OCI-LY3 (cell line): ENCODE measurements around the gene ITPKB.

Experiments used
- H2AFZ ChIP-seq: fragments of 200-600, 300-600 bp; shearing (Covaris generic); 2 replicates; pipeline ENCODE4 v1.6.0; 2014; ENCODE audit warnings: antibody characterized with exemption, low read depth, low read length
- H3K27ac ChIP-seq: fragments of 200-600, 300-600 bp; sonication (generic); 2 replicates; pipeline ENCODE4 v1.5.1; 2014; ENCODE audit warnings: mild to moderate bottlenecking, low read length, moderate library complexity, mixed read lengths
- H3K27me3 ChIP-seq: fragments of 200-600, 300-600 bp; sonication (generic); 2 replicates; pipeline ENCODE4 v1.6.1; 2014; ENCODE audit warnings: low read depth, low read length, mixed read lengths
- H3K36me3 ChIP-seq: fragments of 200-600, 300-600 bp; sonication (generic); replicated peaks from 2 replicates; pipeline ENCODE3; 2014; ENCODE audit warnings: low read depth, low read length, mixed read lengths
- H3K4me1 ChIP-seq: fragments of 300-600, 200-600 bp; sonication (generic); 2 replicates; pipeline ENCODE4 v1.6.1; 2014; ENCODE audit warnings: low read length, mixed read lengths
- H3K4me2 ChIP-seq: fragments of 200-600, 300-600 bp; sonication (generic); 2 replicates; pipeline ENCODE4 v1.6.1; 2014; ENCODE audit warnings: low read length, mixed read lengths
- H3K4me3 ChIP-seq: fragments of 300-600, 200-600 bp; sonication (generic); 2 replicates; pipeline ENCODE4 v1.5.1; 2014; ENCODE audit warnings: antibody characterized with exemption, mild to moderate bottlenecking, low read length, moderate library complexity
- H3K79me2 ChIP-seq: fragments of 300-600, 200-600 bp; shearing (Covaris generic); 2 replicates; pipeline ENCODE4 v1.6.1; 2014; ENCODE audit warnings: mild to moderate bottlenecking, low read length, mixed read lengths
- H3K9ac ChIP-seq: fragments of 300-600, 200-600 bp; shearing (Covaris generic); 2 replicates; pipeline ENCODE4 v1.6.0; 2014; ENCODE audit warnings: mild to moderate bottlenecking, low read length, moderate library complexity
- H3K9me3 ChIP-seq: fragments of 200-600, 300-600 bp; shearing (Covaris generic); 2 replicates; pipeline ENCODE4 v1.6.1; 2014; ENCODE audit warnings: low read length, mixed read lengths; ENCODE audit not compliant: insufficient read depth
- H4K20me1 ChIP-seq: fragments of 200-600, 300-600 bp; sonication (generic); 2 replicates; pipeline ENCODE4 v1.6.1; 2016; ENCODE audit warnings: low read length, mixed read lengths; ENCODE audit not compliant: insufficient read depth
- CTCF ChIP-seq: fragments of 200-600, 300-600 bp; sonication (generic); IDR thresholded peaks from 2 replicates; pipeline ENCODE4 v1.5.1; 2014; ENCODE audit warnings: antibody characterized with exemption, low read length, low read depth
- EZH2phosphoT487 ChIP-seq: fragments of 200-600 bp; shearing (Covaris generic); IDR thresholded peaks from 2 replicates; pipeline ENCODE4 v1.6.1; 2018; ENCODE audit warnings: antibody characterized with exemption, mixed run types, low read depth

The ITPKB gene

GRCh38 chr1:226668173-226668560, 70.9 kb downstream of the ITPKB start:
- Histone ChIP-seq H2AFZ (no peak overlapping the region), H3K27ac (no peak overlapping the region), H3K4me2 (no peak overlapping the region), H3K27me3 (peaks cover 17% of the 10 kb centered on the region), H3K36me3 (no peaks in the 10 kb centered on the region), H3K9me3 (no peaks in the 10 kb centered on the region), H3K79me2 (no peaks in the 10 kb centered on the region), H3K4me3 (no peak overlapping the region), H4K20me1 (peaks cover 25% of the 10 kb centered on the region), H3K9ac (no peak overlapping the region), H3K4me1 (peaks cover 11% of the 10 kb centered on the region)
- no peak for TF ChIP-seq CTCF
- TF ChIP-seq EZH2phosphoT487: no peak

GRCh38 chr1:226666692-226667091, 72.4 kb downstream of the ITPKB start:
- Histone ChIP-seq H3K4me3 (no peak overlapping the region), H3K79me2 (no peaks in the 10 kb centered on the region), H3K9ac (no peak overlapping the region), H3K36me3 (no peaks in the 10 kb centered on the region), H3K9me3 (no peaks in the 10 kb centered on the region), H3K27me3 (peaks cover 19% of the 10 kb centered on the region), H2AFZ (no peak overlapping the region), H4K20me1 (peaks cover 34% of the 10 kb centered on the region), H3K4me2 (no peak overlapping the region), H3K27ac (no peak overlapping the region), H3K4me1 (peaks cover 25% of the 10 kb centered on the region)
- TF ChIP-seq CTCF (no peak), EZH2phosphoT487 (no peak)

- H3K4me1 ChIP-seq: peaks cover 30% of the 10 kb centered on the region
- H3K9ac ChIP-seq: no peak overlapping the region
- no peak for TF ChIP-seq CTCF
- TF ChIP-seq EZH2phosphoT487: no peak
- no peaks in the 10 kb centered on the region for H3K9me3 ChIP-seq
- H2AFZ ChIP-seq: no peak overlapping the region
- H3K27ac ChIP-seq: no peak overlapping the region
- H3K27me3 ChIP-seq: peaks cover 24% of the 10 kb centered on the region
- no peaks in the 10 kb centered on the region for H3K79me2 ChIP-seq
- peaks cover 36% of the 10 kb centered on the region for H4K20me1 ChIP-seq
- no peaks in the 10 kb centered on the region for H3K36me3 ChIP-seq
- H3K4me3 ChIP-seq: no peak overlapping the region
- H3K4me2 ChIP-seq: no peak overlapping the region
These were observed 72.9 kb downstream of the ITPKB start for GRCh38 chr1:226666164-226666506.

GRCh38 chr1:226665505-226666163, 73.4 kb downstream of the ITPKB start:
- Histone ChIP-seq H3K27me3 (peaks cover 29% of the 10 kb centered on the region), H4K20me1 (peaks cover 36% of the 10 kb centered on the region), H3K4me2 (no peak overlapping the region), H3K79me2 (no peaks in the 10 kb centered on the region), H3K27ac (no peak overlapping the region), H3K36me3 (no peaks in the 10 kb centered on the region), H2AFZ (no peak overlapping the region), H3K4me3 (no peak overlapping the region), H3K4me1 (peaks cover 35% of the 10 kb centered on the region), H3K9me3 (no peaks in the 10 kb centered on the region), H3K9ac (no peak overlapping the region)
- no peak for TF ChIP-seq EZH2phosphoT487
- TF ChIP-seq CTCF: no peak
